GM08714 (cell line): ENCODE results near the gene PCSK1.
A peak's percentile ranks its signal among the peaks of the same experiment; 100 is the strongest.

Experiments
- H3K4me3 ChIP-seq: fragments of 200-500 bp; sonication (Bioruptor generic); 2 replicates; pipeline ENCODE4 v1.5.1; 2014; ENCODE audit warnings: mild to moderate bottlenecking, low read length, inconsistent platforms
- ZNF274 ChIP-seq: IDR thresholded peaks from 2 replicates; pipeline ENCODE4 v1.6.1; 2012; ENCODE audit warnings: mild to moderate bottlenecking, low read depth, low read length

PCSK1 gene

DNA sequence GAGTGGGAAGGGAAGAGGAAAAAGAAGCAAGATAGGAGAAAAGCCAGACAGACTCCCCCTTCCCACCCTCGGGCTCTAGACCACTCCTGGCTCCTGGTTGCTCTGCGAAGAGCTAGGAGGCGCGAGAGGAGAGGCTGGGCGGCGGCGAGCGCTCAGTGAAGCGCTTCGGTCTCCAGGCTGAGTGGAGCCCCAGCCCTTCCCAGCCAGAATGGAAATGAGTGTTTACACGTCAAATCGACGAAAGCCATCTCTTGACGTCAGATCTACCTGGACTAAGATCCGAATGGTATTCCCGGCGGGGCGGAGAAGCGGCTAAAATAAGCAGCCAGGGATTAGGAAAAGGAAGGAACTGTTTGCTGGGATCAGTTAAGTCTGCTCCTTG is at the start of gene PCSK1:
Gene PCSK1 (minus strand): TSS at position 183 of the 382 bp plus-strand sequence. CDS start 206 bp downstream, outside the sequence.
- peak within 1 kb of the TSS; percentile 34; the same call in 1 of the 2 replicates for H3K4me3 ChIP-seq

GRCh38 chr5:96481867-96482266 is 48.8 kb upstream of the PCSK1 start:
- TF ChIP-seq ZNF274: no peak
- no peak overlapping the region for H3K4me3 ChIP-seq

More for the DNA sequence above, at the start of gene PCSK1:
- no peak for TF ChIP-seq ZNF274

- no peak for TF ChIP-seq ZNF274
These were observed 48.1 kb upstream of the PCSK1 start for GRCh38 chr5:96481009-96481786.

DNA sequence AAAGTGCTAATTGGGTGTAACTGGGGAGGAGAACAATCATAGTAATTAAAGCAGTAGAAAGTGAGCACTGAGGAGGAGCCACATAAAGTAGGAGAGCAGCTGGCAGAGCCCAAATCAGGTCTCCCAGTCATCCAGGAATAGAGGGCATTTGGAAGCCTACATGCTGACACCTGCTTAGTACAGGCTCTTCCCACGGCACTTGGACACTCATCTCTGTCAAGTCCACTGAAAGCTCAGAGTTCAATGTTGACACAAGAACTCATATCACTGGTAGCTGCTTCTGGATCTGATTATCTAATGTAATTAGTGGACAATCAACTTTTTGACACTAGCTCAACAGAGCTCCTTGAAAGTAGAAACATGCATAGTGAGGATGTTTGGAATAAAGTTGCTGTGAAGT is 45.9 kb upstream of the PCSK1 start:
- H3K4me3 ChIP-seq: no peak overlapping the region
- no peak for TF ChIP-seq ZNF274

More at GRCh38 chr5:96481009-96481786, 48.1 kb upstream of the PCSK1 start:
- no peak overlapping the region for H3K4me3 ChIP-seq

- H3K4me3 ChIP-seq: no peak overlapping the region
- no peak for TF ChIP-seq ZNF274
These were observed 43.6 kb upstream of the PCSK1 start for GRCh38 chr5:96476654-96477053.

GRCh38 chr5:96474073-96474472 is 41.0 kb upstream of the PCSK1 start:
- H3K4me3 ChIP-seq: no peak overlapping the region
- no peak for TF ChIP-seq ZNF274

GRCh38 chr5:96473155-96473554 is 40.1 kb upstream of the PCSK1 start:
- no peak overlapping the region for H3K4me3 ChIP-seq
- TF ChIP-seq ZNF274: no peak

- H3K4me3 ChIP-seq: no peak overlapping the region
- no peak for TF ChIP-seq ZNF274
These were observed 37.7 kb upstream of the PCSK1 start for GRCh38 chr5:96470785-96471184.

DNA sequence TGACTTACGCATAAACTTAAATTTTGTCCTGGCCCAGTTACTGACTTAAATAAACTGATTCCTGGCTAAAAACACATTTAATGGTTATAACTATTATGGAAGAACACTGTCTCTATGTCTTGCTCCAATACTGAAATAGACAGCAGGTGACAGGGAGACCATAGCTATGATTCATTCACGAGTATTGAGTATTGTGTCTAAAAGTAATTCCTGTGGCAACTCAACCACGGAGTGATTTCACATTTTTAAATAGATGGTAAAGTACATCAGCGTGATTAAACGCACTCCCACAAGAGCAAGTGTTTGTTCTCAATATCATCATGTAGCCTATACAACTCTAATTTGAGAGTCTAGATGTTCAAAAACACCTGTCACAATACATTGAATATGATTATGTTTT is 35.9 kb upstream of the PCSK1 start:
- H3K4me3 ChIP-seq: no peak overlapping the region
- no peak for TF ChIP-seq ZNF274

GRCh38 chr5:96463091-96463490 is 30.0 kb upstream of the PCSK1 start:
- TF ChIP-seq ZNF274: no peak
- no peak overlapping the region for H3K4me3 ChIP-seq

- TF ChIP-seq ZNF274: no peak
- no peak overlapping the region for H3K4me3 ChIP-seq
These were observed 26.5 kb upstream of the PCSK1 start for GRCh38 chr5:96459313-96460121.

GRCh38 chr5:96458176-96458575 is 25.1 kb upstream of the PCSK1 start:
- TF ChIP-seq ZNF274: no peak
- H3K4me3 ChIP-seq: no peak overlapping the region

GRCh38 chr5:96455789-96456188 is 22.7 kb upstream of the PCSK1 start:
- TF ChIP-seq ZNF274: no peak
- no peak overlapping the region for H3K4me3 ChIP-seq

GRCh38 chr5:96453394-96453793 is 20.3 kb upstream of the PCSK1 start:
- no peak overlapping the region for H3K4me3 ChIP-seq
- TF ChIP-seq ZNF274: no peak

DNA sequence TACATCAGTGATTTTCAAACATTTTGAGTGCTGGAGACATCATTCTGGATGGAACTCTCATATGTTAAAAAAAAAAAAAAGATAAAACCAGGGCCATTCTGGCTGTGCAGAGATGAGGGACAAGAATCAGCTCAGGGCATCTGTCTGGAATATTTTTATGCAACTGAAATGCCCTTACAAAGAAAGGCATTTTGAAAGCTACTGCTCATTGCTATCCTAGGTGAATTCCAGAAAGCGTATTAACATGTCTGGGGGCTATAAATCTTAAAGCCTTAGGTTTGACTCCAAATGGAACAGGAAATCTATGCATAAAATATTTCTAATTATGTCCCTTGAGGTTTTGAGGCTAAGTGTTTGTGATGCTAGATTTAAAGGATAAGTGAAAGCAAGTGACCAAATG is 14.9 kb upstream of the PCSK1 start:
- no peak for TF ChIP-seq ZNF274
- H3K4me3 ChIP-seq: no peak overlapping the region
